ENCODE measurements around the gene SSBP4. TPM values are rescaled to one million over a fixed set of nuclear protein-coding genes. Genes with fewer than 3 reads are reported as not detected.

The SSBP4 gene
- total and polyA plus RNA-seq, 9 of the 15 experiments (the other 6 are each of a cell fraction or from before 2014, with no cell fraction given), result 1.1 to 189 (median 39.0) TPM

- TF ChIP-seq, protein P1, sequence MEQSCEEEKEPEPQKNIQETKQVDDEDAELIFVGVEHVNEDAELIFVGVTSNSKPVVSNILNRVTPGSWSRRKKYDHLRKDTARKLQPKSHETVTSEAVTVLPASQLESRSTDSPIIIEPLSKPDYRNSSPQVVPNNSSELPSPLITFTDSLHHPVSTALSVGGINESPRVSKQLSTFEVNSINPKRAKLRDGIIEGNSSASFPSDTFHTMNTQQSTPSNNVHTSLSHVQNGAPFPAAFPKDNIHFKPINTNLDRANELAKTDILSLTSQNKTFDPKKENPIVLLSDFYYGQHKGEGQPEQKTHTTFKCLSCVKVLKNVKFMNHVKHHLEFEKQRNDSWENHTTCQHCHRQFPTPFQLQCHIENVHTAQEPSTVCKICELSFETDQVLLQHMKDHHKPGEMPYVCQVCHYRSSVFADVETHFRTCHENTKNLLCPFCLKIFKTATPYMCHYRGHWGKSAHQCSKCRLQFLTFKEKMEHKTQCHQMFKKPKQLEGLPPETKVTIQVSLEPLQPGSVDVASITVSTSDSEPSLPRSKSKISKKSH (CRISPR knock-in tag; IDR thresholded peaks at IDR 0.05), result no peak
- TF ChIP-seq HOMEZ (CRISPR knock-in tag; IDR thresholded peaks at IDR 0.05) (no peak), ILF3 (IDR thresholded peaks at IDR 0.05; ENCODE audit: borderline replicate concordance) (no peak), ZNF253 (CRISPR knock-in tag; conservative IDR thresholded peaks at IDR 0.05) (no peak), TAF1 (IDR thresholded peaks at IDR 0.05; ENCODE audit: control insufficient read depth, extremely low read depth, insufficient read depth, low read length, severe bottlenecking) (peak; percentile 55), GTF2F1 (IDR thresholded peaks at IDR 0.05; ENCODE audit: low read depth, low read length) (no peak), NONO (IDR thresholded peaks at IDR 0.05; ENCODE audit: low read depth in 2 of 2, low read length in 1 of 2) (no peak), ETS2 (tag; IDR thresholded peaks at IDR 0.05; ENCODE audit: borderline replicate concordance, poor library complexity, severe bottlenecking) (no peak), HNRNPH1 (optimal IDR thresholded peaks at IDR 0.05; ENCODE audit: low read depth, low read length) (no peak), POLR2A (conservative IDR thresholded peaks at IDR 0.05) (peak; percentile 84), CTCFL (IDR thresholded peaks at IDR 0.05; ENCODE audit: borderline replicate concordance, insufficient read depth, low read depth, low read length, poor library complexity, severe bottlenecking) (no peak), TAF7 (tag; IDR thresholded peaks at IDR 0.05) (peak; percentile 41; the same call in 1 of the 2 replicates), XRCC4 (IDR thresholded peaks at IDR 0.05; ENCODE audit: extremely low read depth, insufficient read depth, insufficient read length) (no peak)
- TF ChIP-seq, protein P2, sequence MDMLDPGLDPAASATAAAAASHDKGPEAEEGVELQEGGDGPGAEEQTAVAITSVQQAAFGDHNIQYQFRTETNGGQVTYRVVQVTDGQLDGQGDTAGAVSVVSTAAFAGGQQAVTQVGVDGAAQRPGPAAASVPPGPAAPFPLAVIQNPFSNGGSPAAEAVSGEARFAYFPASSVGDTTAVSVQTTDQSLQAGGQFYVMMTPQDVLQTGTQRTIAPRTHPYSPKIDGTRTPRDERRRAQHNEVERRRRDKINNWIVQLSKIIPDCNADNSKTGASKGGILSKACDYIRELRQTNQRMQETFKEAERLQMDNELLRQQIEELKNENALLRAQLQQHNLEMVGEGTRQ (CRISPR knock-in tag; IDR thresholded peaks at IDR 0.05), result peak; percentile 93
- TF ChIP-seq, protein P3, sequence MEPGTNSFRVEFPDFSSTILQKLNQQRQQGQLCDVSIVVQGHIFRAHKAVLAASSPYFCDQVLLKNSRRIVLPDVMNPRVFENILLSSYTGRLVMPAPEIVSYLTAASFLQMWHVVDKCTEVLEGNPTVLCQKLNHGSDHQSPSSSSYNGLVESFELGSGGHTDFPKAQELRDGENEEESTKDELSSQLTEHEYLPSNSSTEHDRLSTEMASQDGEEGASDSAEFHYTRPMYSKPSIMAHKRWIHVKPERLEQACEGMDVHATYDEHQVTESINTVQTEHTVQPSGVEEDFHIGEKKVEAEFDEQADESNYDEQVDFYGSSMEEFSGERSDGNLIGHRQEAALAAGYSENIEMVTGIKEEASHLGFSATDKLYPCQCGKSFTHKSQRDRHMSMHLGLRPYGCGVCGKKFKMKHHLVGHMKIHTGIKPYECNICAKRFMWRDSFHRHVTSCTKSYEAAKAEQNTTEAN (CRISPR knock-in tag; IDR thresholded peaks at IDR 0.05), result no peak
- TF ChIP-seq, protein P4, sequence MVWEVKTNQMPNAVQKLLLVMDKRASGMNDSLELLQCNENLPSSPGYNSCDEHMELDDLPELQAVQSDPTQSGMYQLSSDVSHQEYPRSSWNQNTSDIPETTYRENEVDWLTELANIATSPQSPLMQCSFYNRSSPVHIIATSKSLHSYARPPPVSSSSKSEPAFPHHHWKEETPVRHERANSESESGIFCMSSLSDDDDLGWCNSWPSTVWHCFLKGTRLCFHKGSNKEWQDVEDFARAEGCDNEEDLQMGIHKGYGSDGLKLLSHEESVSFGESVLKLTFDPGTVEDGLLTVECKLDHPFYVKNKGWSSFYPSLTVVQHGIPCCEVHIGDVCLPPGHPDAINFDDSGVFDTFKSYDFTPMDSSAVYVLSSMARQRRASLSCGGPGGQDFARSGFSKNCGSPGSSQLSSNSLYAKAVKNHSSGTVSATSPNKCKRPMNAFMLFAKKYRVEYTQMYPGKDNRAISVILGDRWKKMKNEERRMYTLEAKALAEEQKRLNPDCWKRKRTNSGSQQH (CRISPR knock-in tag; IDR thresholded peaks at IDR 0.05), result peak; percentile 21; the same call in 1 of the 2 replicates
Observed at GRCh38 chr19:18373892-18374629, 45.1 kb upstream of the SSBP4 start (continued).

Measured in K562 (cell line).